PC-9 (cell line): ENCODE data around the gene SCN7A. TPM values are rescaled to one million over a fixed set of nuclear protein-coding genes. Genes with fewer than 3 reads are reported as not detected.
A peak's percentile ranks its signal among the peaks of the same experiment; 100 is the strongest.

ENCODE experiments used
- BruUV-seq: library from RNA; stranded (reverse); fragments of 400-500 nt; replicated peaks from 2 replicates; lab custom pipeline; 2021; lab: Mats Ljungman, UMichigan
- CTCF ChIA-PET: fragments of 300-600 bp; sonication (Branson Sonifier 250); formaldehyde crosslinking; loops from one replicate; lab custom pipeline; 2022; ENCODE audit warnings: antibody characterized with exemption; lab: Charles Lee
- POLR2A ChIA-PET: fragments of 300-600 bp; sonication (Branson Sonifier 250); formaldehyde crosslinking; loops from one replicate; lab custom pipeline; 2022; ENCODE audit warnings: antibody characterized with exemption; ENCODE audit not compliant: unreplicated experiment; lab: Charles Lee
- DNase-seq, 2 experiments: peaks; one replicate each; pipeline versions ENCODE4 v3.0.0 to v3.0.0-alpha.2; 2015 to 2022; ENCODE audit warnings: mixed read lengths in 1 of 2
- H2AFZ ChIP-seq: fragments of 200-600 bp; sonication (generic); 2 replicates; pipeline ENCODE4 v1.8.1; 2017; ENCODE audit warnings: antibody characterized with exemption
- H3F3A ChIP-seq: fragments of 200-600 bp; sonication (generic); 2 replicates; pipeline ENCODE4 v1.8.1; 2017; ENCODE audit warnings: antibody characterized with exemption, mild to moderate bottlenecking, low read depth; ENCODE audit not compliant: insufficient read depth
- H3K27ac ChIP-seq: fragments of 200-600 bp; sonication (generic); 2 replicates; pipeline ENCODE4 v1.6.1; 2016; ENCODE audit warnings: mixed run types
- H3K27me3 ChIP-seq: fragments of 200-600 bp; sonication (generic); 2 replicates; pipeline ENCODE4 v1.6.1; 2016; ENCODE audit warnings: low read depth, mixed run types; ENCODE audit not compliant: insufficient read depth
- H3K36me3 ChIP-seq: fragments of 200-600 bp; sonication (generic); 2 replicates; pipeline ENCODE4 v1.6.1; 2016; ENCODE audit warnings: low read depth, mixed run types
- H3K4me1 ChIP-seq: fragments of 200-600 bp; sonication (generic); replicated peaks from 2 replicates; pipeline ENCODE4 v1.6.1; 2016; ENCODE audit warnings: mixed run types; ENCODE audit not compliant: insufficient read depth
- H3K4me2 ChIP-seq: fragments of 200-600 bp; sonication (generic); 2 replicates; pipeline ENCODE4 v1.6.1; 2017; ENCODE audit warnings: mixed run types
- H3K4me3 ChIP-seq: fragments of 200-600 bp; sonication (generic); 2 replicates; pipeline ENCODE4 v1.6.1; 2016; ENCODE audit warnings: mixed run types
- H3K79me2 ChIP-seq: fragments of 200-600 bp; sonication (generic); 2 replicates; pipeline ENCODE4 v1.6.1; 2017; ENCODE audit warnings: low read depth, mixed run types
- H3K9me2 ChIP-seq: fragments of 200-600 bp; sonication (generic); 2 replicates; pipeline ENCODE4 v1.8.1; 2017; ENCODE audit warnings: mild to moderate bottlenecking; ENCODE audit not compliant: insufficient read depth
- H3K9me3 ChIP-seq: fragments of 200-600 bp; sonication (generic); 2 replicates; pipeline ENCODE4 v1.8.1; 2016; ENCODE audit warnings: low read depth; ENCODE audit not compliant: insufficient read depth
- H4K20me1 ChIP-seq: fragments of 200-600 bp; sonication (generic); 2 replicates; pipeline ENCODE4 v1.8.1; 2017; ENCODE audit not compliant: insufficient read depth
- EZH2 ChIP-seq: fragments of 200-600 bp; sonication (generic); IDR thresholded peaks from 2 replicates; pipeline ENCODE4 v1.8.0; 2017; ENCODE audit warnings: antibody characterized with exemption, low read depth
- intact Hi-C: fragments of 100-400 bp; cut with micrococcal nuclease; formaldehyde crosslinking; loops from one replicate; pipeline ENCODE4 v1.10.0; 2022; ENCODE audit not compliant: unreplicated experiment
- total RNA-seq: library from RNA; stranded (reverse); gene quantifications from 2 replicates; pipeline ENCODE4 v1.2.3, GENCODE V29; 2021
- TF ChIP-seq, protein P1 (sequence below): fragments of 200-600 bp; sonication (generic); conservative IDR thresholded peaks from 2 replicates; pipeline ENCODE4 v1.6.1; 2017; ENCODE audit warnings: mixed run types, antibody characterized with exemption, mild to moderate bottlenecking, moderate library complexity

Gene SCN7A
- total RNA-seq, 1 experiment from 2014 or later = not detected

DNA sequence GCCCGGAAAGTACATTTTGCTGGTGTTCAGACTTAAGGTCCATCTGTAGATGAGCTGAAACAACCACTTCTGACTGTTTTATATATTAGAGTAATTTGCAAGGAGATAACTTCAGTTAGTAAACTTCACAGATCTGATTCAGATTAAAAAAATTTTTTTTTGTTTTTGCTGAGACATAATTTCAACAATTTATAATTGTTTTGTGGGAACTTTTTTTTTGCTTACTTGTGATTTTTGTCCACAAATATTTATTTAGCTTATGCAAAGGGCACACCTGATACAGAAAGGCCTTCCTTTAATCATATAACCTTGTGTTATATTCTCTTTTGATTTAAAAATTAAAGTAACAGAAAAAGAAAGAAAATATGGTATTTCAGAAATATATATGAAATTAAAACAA is 108.7 kb downstream of the SCN7A start:
- Histone ChIP-seq H3K9me2 (no peaks in the 10 kb centered on the region), H4K20me1 (no peaks in the 10 kb centered on the region), H3K4me3 (no peak overlapping the region), H3K79me2 (no peaks in the 10 kb centered on the region), H3K4me1 (no peaks in the 10 kb centered on the region), H3K36me3 (no peaks in the 10 kb centered on the region), H2AFZ (no peak overlapping the region), H3K27ac (no peak overlapping the region), H3K27me3 (no peaks in the 10 kb centered on the region), H3K4me2 (no peak overlapping the region), H3K9me3 (no peaks in the 10 kb centered on the region), H3F3A (no peaks in the 10 kb centered on the region)
- no TSS peak for BruUV-seq
- intact Hi-C loops = no loop called here
- POLR2A ChIA-PET = no interaction called here
- CTCF ChIA-PET = interaction anchor here (0.8 kb wide), 1 partner anchor 9 kb away, joined by 3 read pairs; the partner anchor contains the start of gene SCN9A
- no peak for DNase-seq
- TF ChIP-seq, protein P1, sequence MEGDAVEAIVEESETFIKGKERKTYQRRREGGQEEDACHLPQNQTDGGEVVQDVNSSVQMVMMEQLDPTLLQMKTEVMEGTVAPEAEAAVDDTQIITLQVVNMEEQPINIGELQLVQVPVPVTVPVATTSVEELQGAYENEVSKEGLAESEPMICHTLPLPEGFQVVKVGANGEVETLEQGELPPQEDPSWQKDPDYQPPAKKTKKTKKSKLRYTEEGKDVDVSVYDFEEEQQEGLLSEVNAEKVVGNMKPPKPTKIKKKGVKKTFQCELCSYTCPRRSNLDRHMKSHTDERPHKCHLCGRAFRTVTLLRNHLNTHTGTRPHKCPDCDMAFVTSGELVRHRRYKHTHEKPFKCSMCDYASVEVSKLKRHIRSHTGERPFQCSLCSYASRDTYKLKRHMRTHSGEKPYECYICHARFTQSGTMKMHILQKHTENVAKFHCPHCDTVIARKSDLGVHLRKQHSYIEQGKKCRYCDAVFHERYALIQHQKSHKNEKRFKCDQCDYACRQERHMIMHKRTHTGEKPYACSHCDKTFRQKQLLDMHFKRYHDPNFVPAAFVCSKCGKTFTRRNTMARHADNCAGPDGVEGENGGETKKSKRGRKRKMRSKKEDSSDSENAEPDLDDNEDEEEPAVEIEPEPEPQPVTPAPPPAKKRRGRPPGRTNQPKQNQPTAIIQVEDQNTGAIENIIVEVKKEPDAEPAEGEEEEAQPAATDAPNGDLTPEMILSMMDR = no peak
- no peak for TF ChIP-seq EZH2

DNA sequence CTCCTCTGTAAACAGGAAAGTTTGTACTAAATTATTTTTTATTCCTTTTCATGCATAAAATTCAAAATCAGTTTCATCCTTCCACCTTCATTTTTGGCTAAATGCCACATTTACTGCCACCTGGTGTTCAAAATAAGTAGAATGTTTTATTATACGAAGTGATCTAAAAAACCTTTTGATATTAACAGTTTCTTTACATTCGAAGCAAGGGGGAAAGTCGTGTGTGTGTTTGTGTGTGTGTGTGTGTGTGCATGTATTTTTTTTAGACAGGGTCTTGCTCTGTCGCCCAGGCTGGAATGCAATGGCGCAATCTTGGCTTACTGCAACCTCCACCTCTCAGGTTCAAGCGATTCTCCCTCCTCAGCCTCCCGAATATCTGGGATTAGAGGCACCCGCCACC is 109.3 kb downstream of the SCN7A start:
- H2AFZ ChIP-seq = no peak overlapping the region
- intact Hi-C loops = loop anchor here (1.0 kb wide), 1 partner anchor 23 kb away; no protein-coding TSS in a partner anchor
- no TSS peak for BruUV-seq

DNA sequence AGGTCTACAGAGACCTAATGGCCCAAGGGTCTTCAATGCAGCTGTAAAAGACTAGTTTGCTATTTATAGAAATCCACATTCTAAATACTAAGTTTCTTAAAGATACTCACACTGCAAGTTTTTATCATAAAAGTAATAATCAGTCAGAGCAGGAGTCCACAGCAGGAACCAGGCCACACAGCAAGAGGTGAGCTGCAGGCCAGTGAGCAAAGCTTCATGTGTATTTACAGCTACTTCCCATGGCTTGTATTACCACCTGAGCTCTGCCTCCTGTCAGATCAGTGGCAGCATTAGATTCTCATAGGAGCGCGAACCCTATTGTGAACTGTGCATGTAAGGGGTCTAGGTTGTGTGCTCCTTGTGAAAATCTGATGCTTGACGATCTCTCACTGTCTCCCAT is 111.6 kb downstream of the SCN7A start:
- no peaks in the 10 kb centered on the region for H3K27me3 ChIP-seq
- ChIA-PET POLR2A (no interaction called here), CTCF (no interaction called here)
- TF ChIP-seq, protein P1 = no peak
- no peak for TF ChIP-seq EZH2
- intact Hi-C loops = no loop called here
- H3K4me3 ChIP-seq = no peak overlapping the region
- H3K9me2 ChIP-seq = no peaks in the 10 kb centered on the region
- H4K20me1 ChIP-seq = no peaks in the 10 kb centered on the region
- H3K36me3 ChIP-seq = no peaks in the 10 kb centered on the region
- H3K27ac ChIP-seq = no peak overlapping the region
- H3F3A ChIP-seq = no peaks in the 10 kb centered on the region
- H3K9me3 ChIP-seq = no peaks in the 10 kb centered on the region
- no TSS peak for BruUV-seq
- H2AFZ ChIP-seq = no peak overlapping the region
- H3K4me2 ChIP-seq = no peak overlapping the region
- H3K79me2 ChIP-seq = no peaks in the 10 kb centered on the region
- no peak for DNase-seq
- no peaks in the 10 kb centered on the region for H3K4me1 ChIP-seq

More for the DNA sequence above, 109.3 kb downstream of the SCN7A start:
- Histone ChIP-seq H3K9me2 (no peaks in the 10 kb centered on the region), H3K79me2 (no peaks in the 10 kb centered on the region), H3K27me3 (no peaks in the 10 kb centered on the region), H3F3A (no peaks in the 10 kb centered on the region), H3K4me2 (no peak overlapping the region), H3K4me3 (no peak overlapping the region), H3K9me3 (no peaks in the 10 kb centered on the region), H3K4me1 (no peaks in the 10 kb centered on the region), H4K20me1 (no peaks in the 10 kb centered on the region), H3K36me3 (no peaks in the 10 kb centered on the region), H3K27ac (no peak overlapping the region)
- DNase-seq = no peak
- no peak for TF ChIP-seq EZH2
- TF ChIP-seq, protein P1 = peak; percentile 54
- ChIA-PET POLR2A (no interaction called here), CTCF (no interaction called here)
